HepG2 (cell line): ENCODE data around the gene SMC6. TPM values are rescaled to one million over a fixed set of nuclear protein-coding genes. Genes with fewer than 3 reads are reported as not detected.

Source experiments
- CCDC6 ChIP-seq: sonication (generic); formaldehyde crosslinking; IDR thresholded peaks from 2 replicates; pipeline ENCODE4 v1.8.1; 2022; ENCODE audit warnings: mild to moderate bottlenecking, missing genetic modification reagents, moderate library complexity
- HNRNPUL1 ChIP-seq: fragments of 200-400 bp; formaldehyde crosslinking; IDR thresholded peaks from 2 replicates; pipeline ENCODE4 v1.6.1; 2017; ENCODE audit warnings: low read depth, mild to moderate bottlenecking, low read length, moderate library complexity
- MBD4 ChIP-seq: IDR thresholded peaks from 2 replicates; pipeline ENCODE4 v1.6.1; 2012; ENCODE audit warnings: low read length, inconsistent platforms, borderline replicate concordance
- YEATS2 ChIP-seq: sonication (generic); formaldehyde crosslinking; IDR thresholded peaks from 2 replicates; pipeline ENCODE4 v1.4.0; 2020; ENCODE audit warnings: missing genetic modification reagents, borderline replicate concordance
- ZFP82 ChIP-seq: sonication (generic); formaldehyde crosslinking; IDR thresholded peaks from 2 replicates; pipeline ENCODE4 v1.5.1; 2020; ENCODE audit warnings: mild to moderate bottlenecking, missing genetic modification reagents, borderline replicate concordance
- ZFX ChIP-seq: sonication (generic); formaldehyde crosslinking; IDR thresholded peaks from 2 replicates; pipeline ENCODE4 v1.4.0; 2020; ENCODE audit warnings: mild to moderate bottlenecking, low read depth, missing genetic modification reagents, moderate library complexity
- ZNF296 ChIP-seq: sonication (generic); formaldehyde crosslinking; conservative IDR thresholded peaks from 2 replicates; pipeline ENCODE4 v1.5.0; 2020; ENCODE audit warnings: mild to moderate bottlenecking, missing genetic modification reagents
- ZNF33B ChIP-seq: sonication (generic); formaldehyde crosslinking; IDR thresholded peaks from 2 replicates; pipeline ENCODE4 v1.5.1; 2020; ENCODE audit warnings: mild to moderate bottlenecking, missing genetic modification reagents
- ZNF441 ChIP-seq: sonication (generic); formaldehyde crosslinking; IDR thresholded peaks from 2 replicates; pipeline ENCODE4 v1.7.0; 2021; ENCODE audit warnings: missing genetic modification reagents, borderline replicate concordance
- ZNF788 ChIP-seq: sonication (generic); formaldehyde crosslinking; IDR thresholded peaks from 2 replicates; pipeline ENCODE4 v1.5.0; 2020; ENCODE audit warnings: mild to moderate bottlenecking, missing genetic modification reagents, borderline replicate concordance
- ZNF878 ChIP-seq: sonication (generic); formaldehyde crosslinking; IDR thresholded peaks from 2 replicates; pipeline ENCODE4 v1.8.1; 2023; ENCODE audit warnings: mild to moderate bottlenecking, missing genetic modification reagents, moderate library complexity
- polyA plus RNA-seq, 8 experiments: library from polyadenylated mRNA; depleted of rRNA in 3 of 8; stranded (reverse) in 7 of 8; unstranded in 1 of 8; fragments of >200 nt; fragmentation: Illumina TruSeq in 4 of 8; extraction: Trizol in 4 of 8; gene quantifications; 2 replicates each; pipeline versions ENCODE4 v1.2.1 to v1.2.3, GENCODE V29; 2011 to 2016; ENCODE audit warnings: low read depth in 4 of 8, missing spikeins in 1 of 8, mixed read lengths in 1 of 8; ENCODE audit not compliant: insufficient read depth in 1 of 8
- total RNA-seq, 5 experiments: library from RNA; depleted of rRNA; stranded (reverse); fragments of >200 nt; fragmentation: Illumina TruSeq; extraction: Trizol; gene quantifications; 2 replicates each; pipeline ENCODE4 v1.2.3, GENCODE V29; 2016; ENCODE audit warnings: low read depth in 1 of 5
- TF ChIP-seq, protein P1 (sequence below): sonication (generic); formaldehyde crosslinking; IDR thresholded peaks from 2 replicates; pipeline ENCODE4 v1.9.0; 2021; ENCODE audit warnings: mild to moderate bottlenecking, missing genetic modification reagents
- TF ChIP-seq, protein P2 (sequence below): sonication (generic); formaldehyde crosslinking; IDR thresholded peaks from 2 replicates; pipeline ENCODE4 v1.5.1; 2020; ENCODE audit warnings: missing genetic modification reagents, mild to moderate bottlenecking, borderline replicate concordance
- TF ChIP-seq, protein P3 (sequence below): sonication (generic); formaldehyde crosslinking; IDR thresholded peaks from 2 replicates; pipeline ENCODE4 v1.5.1; 2020; ENCODE audit warnings: mild to moderate bottlenecking, missing genetic modification reagents, moderate library complexity
- TF ChIP-seq, protein P4 (sequence below): IDR thresholded peaks from 2 replicates; pipeline ENCODE4 v1.6.1; 2016; ENCODE audit warnings: low read depth

SMC6 gene
- total and polyA plus RNA-seq, 2 of the 13 experiments (the other 11 are each of a cell fraction or from before 2014, with no cell fraction given), result 18.9 to 55.3 TPM

DNA sequence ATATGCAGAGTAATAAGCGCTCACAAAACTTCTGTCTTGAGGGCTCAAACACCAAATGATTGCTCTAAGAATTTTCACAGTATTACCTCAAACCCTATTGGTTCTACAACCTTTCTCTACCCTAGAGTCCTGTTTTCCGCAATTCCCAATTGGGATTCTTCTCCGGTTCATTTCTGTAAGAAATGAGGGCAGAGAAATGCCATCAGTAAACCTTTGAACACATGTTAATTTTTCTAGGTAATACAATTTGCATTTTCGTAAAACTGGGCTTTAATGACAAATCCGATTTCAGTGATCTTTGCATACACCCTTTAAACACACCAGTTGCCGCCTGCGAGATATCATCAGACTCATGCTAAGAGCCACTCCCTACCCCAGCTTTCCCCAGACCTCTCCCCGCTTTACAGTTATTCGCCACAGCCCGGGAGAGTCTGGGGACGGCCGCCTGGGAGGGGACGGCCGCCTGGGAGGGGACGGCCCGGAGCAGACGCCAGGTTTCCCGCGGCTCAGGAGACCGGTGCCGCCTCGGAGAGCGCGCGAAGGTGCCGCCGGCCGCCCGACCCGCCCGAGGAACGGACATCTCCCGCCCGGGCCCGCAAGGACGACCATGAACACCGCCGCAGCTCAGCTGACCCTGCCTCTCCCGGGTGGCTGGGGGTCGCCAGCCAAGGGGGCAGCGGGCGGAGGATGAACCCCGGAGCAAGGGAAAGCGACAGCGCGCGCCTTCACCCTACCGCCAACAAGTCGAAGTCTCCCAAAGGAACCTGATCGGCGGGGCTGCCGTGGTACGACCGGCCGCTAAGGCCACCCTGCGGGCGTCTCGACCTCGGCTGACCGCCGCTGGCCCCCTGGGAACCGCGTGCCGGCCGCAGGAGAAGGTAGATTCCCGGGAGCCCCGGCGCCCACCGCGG lies 463 bp downstream of the SMC6 start (continued):
- TF ChIP-seq, protein P1, sequence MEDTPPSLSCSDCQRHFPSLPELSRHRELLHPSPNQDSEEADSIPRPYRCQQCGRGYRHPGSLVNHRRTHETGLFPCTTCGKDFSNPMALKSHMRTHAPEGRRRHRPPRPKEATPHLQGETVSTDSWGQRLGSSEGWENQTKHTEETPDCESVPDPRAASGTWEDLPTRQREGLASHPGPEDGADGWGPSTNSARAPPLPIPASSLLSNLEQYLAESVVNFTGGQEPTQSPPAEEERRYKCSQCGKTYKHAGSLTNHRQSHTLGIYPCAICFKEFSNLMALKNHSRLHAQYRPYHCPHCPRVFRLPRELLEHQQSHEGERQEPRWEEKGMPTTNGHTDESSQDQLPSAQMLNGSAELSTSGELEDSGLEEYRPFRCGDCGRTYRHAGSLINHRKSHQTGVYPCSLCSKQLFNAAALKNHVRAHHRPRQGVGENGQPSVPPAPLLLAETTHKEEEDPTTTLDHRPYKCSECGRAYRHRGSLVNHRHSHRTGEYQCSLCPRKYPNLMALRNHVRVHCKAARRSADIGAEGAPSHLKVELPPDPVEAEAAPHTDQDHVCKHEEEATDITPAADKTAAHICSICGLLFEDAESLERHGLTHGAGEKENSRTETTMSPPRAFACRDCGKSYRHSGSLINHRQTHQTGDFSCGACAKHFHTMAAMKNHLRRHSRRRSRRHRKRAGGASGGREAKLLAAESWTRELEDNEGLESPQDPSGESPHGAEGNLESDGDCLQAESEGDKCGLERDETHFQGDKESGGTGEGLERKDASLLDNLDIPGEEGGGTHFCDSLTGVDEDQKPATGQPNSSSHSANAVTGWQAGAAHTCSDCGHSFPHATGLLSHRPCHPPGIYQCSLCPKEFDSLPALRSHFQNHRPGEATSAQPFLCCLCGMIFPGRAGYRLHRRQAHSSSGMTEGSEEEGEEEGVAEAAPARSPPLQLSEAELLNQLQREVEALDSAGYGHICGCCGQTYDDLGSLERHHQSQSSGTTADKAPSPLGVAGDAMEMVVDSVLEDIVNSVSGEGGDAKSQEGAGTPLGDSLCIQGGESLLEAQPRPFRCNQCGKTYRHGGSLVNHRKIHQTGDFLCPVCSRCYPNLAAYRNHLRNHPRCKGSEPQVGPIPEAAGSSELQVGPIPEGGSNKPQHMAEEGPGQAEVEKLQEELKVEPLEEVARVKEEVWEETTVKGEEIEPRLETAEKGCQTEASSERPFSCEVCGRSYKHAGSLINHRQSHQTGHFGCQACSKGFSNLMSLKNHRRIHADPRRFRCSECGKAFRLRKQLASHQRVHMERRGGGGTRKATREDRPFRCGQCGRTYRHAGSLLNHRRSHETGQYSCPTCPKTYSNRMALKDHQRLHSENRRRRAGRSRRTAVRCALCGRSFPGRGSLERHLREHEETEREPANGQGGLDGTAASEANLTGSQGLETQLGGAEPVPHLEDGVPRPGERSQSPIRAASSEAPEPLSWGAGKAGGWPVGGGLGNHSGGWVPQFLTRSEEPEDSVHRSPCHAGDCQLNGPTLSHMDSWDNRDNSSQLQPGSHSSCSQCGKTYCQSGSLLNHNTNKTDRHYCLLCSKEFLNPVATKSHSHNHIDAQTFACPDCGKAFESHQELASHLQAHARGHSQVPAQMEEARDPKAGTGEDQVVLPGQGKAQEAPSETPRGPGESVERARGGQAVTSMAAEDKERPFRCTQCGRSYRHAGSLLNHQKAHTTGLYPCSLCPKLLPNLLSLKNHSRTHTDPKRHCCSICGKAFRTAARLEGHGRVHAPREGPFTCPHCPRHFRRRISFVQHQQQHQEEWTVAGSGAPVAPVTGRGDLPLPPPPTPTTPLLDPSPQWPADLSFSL (CRISPR knock-in tag), result peak; percentile 38; the same call in 1 of the 2 replicates
- no peak for TF ChIP-seq ZNF296 (CRISPR knock-in tag)
- TF ChIP-seq HNRNPUL1, result no peak
- peak; percentile 24; the same call in 1 of the 2 replicates for TF ChIP-seq CCDC6
- TF ChIP-seq ZFX (CRISPR knock-in tag), result peak; percentile 56; the same call in 1 of the 2 replicates
- peak; percentile 58 for TF ChIP-seq ZNF878 (CRISPR knock-in tag)
- no peak for TF ChIP-seq MBD4
- TF ChIP-seq, protein P2, sequence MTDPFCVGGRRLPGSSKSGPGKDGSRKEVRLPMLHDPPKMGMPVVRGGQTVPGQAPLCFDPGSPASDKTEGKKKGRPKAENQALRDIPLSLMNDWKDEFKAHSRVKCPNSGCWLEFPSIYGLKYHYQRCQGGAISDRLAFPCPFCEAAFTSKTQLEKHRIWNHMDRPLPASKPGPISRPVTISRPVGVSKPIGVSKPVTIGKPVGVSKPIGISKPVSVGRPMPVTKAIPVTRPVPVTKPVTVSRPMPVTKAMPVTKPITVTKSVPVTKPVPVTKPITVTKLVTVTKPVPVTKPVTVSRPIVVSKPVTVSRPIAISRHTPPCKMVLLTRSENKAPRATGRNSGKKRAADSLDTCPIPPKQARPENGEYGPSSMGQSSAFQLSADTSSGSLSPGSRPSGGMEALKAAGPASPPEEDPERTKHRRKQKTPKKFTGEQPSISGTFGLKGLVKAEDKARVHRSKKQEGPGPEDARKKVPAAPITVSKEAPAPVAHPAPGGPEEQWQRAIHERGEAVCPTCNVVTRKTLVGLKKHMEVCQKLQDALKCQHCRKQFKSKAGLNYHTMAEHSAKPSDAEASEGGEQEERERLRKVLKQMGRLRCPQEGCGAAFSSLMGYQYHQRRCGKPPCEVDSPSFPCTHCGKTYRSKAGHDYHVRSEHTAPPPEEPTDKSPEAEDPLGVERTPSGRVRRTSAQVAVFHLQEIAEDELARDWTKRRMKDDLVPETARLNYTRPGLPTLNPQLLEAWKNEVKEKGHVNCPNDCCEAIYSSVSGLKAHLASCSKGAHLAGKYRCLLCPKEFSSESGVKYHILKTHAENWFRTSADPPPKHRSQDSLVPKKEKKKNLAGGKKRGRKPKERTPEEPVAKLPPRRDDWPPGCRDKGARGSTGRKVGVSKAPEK (CRISPR knock-in tag), result no peak
- peak; percentile 58; the same call in 1 of the 2 replicates for TF ChIP-seq ZNF788 (CRISPR knock-in tag)
- peak; percentile 91 for TF ChIP-seq ZFP82 (CRISPR knock-in tag)
- TF ChIP-seq, protein P3, sequence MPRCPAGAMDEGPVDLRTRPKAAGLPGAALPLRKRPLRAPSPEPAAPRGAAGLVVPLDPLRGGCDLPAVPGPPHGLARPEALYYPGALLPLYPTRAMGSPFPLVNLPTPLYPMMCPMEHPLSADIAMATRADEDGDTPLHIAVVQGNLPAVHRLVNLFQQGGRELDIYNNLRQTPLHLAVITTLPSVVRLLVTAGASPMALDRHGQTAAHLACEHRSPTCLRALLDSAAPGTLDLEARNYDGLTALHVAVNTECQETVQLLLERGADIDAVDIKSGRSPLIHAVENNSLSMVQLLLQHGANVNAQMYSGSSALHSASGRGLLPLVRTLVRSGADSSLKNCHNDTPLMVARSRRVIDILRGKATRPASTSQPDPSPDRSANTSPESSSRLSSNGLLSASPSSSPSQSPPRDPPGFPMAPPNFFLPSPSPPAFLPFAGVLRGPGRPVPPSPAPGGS (CRISPR knock-in tag), result peak; percentile 95; the same call in 1 of the 2 replicates
- 0 out of 2 replicates have a peak, but pooled peaks have one; percentile 14 for TF ChIP-seq YEATS2
- peak; percentile 64 for TF ChIP-seq ZNF441 (CRISPR knock-in tag)
- peak; percentile 71; the same call in 1 of the 2 replicates for TF ChIP-seq ZNF33B (CRISPR knock-in tag)
- TF ChIP-seq, protein P4, sequence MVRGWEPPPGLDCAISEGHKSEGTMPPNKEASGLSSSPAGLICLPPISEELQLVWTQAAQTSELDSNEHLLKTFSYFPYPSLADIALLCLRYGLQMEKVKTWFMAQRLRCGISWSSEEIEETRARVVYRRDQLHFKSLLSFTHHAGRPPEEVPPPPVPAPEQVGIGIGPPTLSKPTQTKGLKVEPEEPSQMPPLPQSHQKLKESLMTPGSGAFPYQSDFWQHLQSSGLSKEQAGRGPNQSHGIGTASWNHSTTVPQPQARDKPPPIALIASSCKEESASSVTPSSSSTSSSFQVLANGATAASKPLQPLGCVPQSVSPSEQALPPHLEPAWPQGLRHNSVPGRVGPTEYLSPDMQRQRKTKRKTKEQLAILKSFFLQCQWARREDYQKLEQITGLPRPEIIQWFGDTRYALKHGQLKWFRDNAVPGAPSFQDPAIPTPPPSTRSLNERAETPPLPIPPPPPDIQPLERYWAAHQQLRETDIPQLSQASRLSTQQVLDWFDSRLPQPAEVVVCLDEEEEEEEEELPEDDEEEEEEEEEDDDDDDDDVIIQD (CRISPR knock-in tag), result no peak
